NCI-H2196 (cell line): ENCODE measurements around the gene RNH1.
A peak's percentile ranks its signal among the peaks of the same experiment; 100 is the strongest.

Source experiments
- DNase-seq: peaks from one replicate; lab custom pipeline; 2025; ENCODE audit not compliant: unreplicated experiment; lab: John Stamatoyannopoulos, UW

The RNH1 gene

DNA sequence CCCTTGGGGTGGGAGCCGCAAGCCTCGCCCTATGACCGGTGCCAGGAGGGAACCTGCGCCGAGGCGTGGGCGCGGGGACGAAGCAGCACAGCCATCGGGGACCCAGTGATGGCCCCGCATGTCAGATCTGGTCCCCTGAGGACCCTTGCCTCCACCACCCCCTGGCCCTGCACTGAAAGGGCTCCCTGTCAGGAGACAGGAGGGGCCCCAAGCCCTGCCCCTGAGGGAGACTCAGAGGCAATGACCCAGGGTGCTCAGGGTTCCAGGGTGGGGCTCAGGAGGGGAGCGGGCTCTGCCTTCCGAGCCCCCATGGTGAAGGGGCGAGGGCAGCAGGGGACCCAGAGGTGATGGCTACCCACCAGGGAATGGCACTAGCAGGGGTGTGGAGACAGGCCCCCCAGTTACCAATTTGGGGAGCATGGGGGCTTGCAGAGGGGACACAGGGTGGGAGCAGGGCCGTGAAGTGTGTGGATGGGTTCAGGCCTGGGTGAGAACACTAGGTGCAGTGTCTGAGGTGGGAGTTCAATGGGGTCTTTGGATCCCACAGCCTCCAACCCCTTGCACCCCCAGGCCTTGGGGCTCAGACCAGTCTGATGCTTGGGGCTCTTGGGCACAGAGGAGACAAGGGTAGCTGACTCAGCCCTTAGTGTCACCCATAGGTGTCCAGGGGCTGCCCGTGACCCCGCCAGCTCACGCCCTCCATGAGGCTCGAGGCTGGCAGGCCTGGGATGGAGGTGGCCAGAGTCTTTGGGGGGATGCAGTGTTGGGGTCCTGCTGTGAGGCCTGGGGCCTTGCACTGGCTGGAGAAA, 30.8 kb upstream of the RNH1 start:
- DNase-seq = no peak

GRCh38 chr11:536841-537621, 30.0 kb upstream of the RNH1 start, which contains the start of gene LRRC56:
TSS of gene LRRC56 (plus strand) at chr11:537527. CDS start at chr11:540685, 3,158 bp downstream.
- DNase-seq = peak; percentile 94

DNA sequence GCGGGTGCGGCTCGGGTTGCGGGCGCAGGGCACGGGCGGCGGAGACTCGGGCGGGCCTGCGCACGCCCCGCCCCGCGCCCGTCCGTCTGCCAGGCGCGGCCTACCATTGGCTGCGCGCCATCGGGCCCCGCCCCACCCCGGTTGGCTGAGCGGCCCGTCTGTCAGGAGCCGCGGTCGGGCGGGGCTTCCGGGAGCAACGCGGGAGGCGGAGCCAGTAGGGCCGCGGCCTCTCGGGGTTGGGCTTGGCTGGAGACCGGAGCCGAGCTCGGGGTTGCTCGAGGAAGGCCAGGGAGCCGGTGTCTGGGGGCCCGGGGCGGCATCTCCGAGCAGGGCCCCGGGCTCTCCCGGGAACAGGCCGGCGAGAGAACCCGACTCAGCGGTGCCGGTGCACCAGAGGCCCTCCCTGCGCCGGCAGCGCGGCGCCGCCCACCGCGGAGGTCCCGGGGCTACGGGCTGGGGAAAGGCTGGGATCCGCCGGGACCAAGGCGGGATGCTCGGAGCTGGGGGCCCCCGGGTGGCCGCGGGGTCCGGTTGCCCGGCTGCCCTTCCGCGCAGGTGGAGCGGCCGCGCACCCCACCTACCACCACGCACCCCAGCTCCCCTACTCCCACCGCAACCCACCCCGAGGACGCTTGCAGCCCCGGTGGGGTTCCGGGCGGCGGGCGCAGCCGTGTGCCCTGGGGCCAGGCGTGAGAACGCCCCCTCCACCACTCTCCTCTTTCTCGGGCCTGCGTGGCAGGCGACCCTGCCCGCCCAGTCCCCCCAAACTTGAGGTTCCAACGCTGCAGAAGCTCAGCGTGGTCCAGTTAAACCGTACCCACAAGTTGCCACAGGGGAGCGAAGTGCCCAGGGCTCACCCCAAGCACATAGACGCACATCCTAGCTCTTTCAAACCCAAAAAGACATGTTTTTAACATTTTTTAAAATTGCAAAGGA, 28.7 kb upstream of the RNH1 start, which contains the start of gene HRAS:
TSS of gene HRAS (minus strand) at position 58 of the 936 bp plus-strand sequence.
- peak; percentile 97 for DNase-seq

- no peak for DNase-seq
Measured at GRCh38 chr11:535210-535518, 28.1 kb upstream of the RNH1 start.

DNA sequence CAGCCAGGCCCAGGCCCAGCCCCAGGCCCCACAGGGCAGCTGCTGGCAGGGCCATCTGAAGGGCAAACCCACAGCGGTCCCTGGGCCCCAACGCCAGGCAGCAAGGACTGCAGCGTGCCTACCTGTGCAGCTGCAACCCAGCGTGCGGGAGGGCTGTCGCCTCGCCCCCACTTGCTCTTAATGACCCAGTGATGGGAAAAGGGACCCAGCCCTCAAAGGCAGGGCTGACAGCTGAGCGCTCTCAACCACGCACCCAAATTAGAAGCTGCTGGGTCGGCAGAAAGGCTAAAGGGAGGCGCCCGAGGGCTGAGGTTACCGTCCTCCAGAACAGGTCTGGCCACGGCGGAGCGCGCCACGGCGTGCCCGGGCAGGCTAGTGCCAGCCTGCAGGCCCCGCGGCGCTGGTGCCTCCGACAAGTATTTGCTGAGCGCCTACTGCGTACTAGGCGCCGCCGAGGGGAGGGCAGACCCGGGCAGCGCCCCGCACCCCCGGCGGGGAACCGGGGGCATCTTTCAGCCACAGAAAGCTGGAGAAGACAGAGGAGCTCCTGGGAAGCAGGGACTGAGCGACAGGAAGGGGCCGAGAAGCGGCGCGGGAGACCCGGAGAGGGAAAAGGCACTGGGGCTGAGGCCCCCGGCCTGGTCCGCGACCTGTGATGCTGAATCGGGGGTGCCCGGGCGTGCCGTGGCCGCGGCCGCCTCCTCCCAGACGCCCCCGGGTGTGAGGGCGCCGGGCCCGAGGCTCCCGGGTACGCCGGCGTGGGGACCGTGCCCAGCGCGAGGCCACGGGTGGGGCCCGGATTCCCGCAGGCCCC, 27.6 kb upstream of the RNH1 start:
- DNase-seq = peak; percentile 58

DNA sequence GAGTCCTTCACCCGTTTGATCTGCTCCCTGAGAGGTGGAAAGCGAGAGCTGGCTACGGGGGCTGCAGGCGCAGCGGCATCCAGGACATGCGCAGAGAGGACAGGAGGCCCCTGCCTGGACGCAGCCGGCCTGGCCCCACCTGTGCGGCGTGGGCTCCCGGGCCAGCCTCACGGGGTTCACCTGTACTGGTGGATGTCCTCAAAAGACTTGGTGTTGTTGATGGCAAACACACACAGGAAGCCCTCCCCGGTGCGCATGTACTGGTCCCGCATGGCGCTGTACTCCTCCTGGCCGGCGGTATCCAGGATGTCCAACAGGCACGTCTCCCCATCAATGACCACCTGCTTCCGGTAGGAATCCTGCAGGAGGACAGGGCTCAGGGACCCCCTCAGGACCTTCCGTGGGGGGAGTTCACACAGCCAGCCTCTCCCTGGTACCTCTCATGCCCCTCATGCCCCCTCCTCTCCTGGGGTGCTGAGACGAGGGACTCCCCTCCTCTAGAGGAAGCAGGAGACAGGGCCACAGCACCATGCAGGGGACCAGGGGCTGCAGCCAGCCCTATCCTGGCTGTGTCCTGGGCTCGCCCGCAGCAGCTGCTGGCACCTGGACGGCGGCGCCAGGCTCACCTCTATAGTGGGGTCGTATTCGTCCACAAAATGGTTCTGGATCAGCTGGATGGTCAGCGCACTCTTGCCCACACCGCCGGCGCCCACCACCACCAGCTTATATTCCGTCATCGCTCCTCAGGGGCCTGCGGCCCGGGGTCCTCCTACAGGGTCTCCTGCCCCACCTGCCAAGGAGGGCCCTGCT, 26.7 kb upstream of the RNH1 start:
- DNase-seq = no peak

GRCh38 chr11:532986-533585, 26.0 kb upstream of the RNH1 start:
- DNase-seq = no peak

DNA sequence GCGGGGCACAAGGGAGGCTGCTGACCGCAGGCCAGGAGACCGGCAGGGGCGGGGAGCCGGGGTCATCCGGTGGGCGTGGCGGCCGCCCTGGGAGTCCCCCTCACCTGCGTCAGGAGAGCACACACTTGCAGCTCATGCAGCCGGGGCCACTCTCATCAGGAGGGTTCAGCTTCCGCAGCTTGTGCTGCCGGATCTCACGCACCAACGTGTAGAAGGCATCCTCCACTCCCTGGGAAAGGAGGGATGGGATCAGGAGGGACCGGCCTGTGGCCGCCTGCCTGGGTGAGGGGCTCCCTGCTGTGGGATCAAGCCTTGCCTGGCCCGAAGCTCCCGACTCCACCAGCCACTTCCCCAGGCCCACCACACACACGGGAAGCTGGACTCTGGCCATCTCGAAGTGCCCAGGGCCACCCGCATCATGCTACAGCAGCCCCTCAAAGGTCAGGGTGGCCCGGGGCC, 25.5 kb upstream of the RNH1 start:
- DNase-seq = no peak

DNA sequence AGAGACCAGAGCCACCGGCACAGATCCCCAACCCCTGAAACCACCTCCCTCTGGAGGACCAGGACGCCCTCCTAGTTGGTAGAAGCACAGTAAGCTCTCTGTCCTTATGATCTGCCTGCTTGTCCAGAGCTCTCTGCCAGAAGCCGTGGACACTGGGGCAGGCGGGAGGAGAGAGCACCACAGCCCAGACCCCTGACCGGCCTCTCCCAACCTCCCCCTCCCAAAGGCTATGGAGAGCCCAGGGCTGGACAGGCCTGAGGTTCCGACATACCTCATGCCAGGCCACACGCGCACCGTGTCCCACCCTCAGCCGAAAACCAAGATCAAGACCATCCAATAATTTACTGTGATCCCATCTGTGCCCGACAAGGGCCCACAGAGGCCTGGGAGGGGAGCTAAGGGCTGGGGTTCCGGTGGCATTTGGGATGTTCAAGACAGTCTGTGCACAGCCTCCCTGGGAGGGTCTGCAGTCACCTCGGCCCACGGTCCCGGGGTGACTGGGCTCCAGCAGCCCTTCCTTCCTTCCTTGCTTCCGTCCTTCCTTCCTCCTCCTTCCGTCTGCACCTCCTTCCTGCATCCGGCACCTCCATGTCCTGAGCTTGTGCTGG, 25.0 kb upstream of the RNH1 start:
- no peak for DNase-seq

GRCh38 chr11:530960-531831, 24.2 kb upstream of the RNH1 start:
- no peak for DNase-seq

DNA sequence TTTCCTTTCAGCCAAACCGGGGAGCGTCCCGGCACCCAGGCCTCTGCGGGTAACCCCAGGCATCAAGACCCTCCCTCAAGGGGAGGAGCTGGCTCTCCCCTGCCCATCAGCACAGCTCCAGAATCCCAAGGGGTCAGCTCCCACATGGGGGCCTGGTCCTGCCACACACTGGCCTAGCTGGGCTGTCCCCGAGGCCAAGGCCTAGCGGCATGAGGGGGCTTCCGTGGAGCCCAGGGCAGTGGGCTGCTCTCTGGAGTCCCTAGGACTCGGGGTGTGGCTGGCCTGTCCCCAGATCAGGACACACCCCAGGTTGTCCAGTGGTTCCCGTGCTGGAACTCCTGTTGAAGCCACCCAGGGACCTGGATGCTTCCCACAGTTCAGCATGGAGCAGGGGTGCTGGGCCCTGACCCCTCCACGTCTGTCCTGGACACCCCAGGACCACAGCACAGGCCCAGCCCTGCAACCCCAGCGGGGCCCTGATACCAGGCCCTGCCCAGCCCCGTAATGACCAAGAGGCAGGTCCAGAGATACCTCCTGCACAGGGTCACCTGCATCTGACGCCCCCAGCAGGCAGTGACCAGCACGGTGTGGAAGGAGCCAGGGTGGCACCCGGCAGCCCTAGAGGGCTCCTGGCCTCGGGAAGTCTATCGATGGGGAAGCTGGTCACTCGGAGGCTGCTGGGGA, 22.8 kb upstream of the RNH1 start:
- no peak for DNase-seq

DNA sequence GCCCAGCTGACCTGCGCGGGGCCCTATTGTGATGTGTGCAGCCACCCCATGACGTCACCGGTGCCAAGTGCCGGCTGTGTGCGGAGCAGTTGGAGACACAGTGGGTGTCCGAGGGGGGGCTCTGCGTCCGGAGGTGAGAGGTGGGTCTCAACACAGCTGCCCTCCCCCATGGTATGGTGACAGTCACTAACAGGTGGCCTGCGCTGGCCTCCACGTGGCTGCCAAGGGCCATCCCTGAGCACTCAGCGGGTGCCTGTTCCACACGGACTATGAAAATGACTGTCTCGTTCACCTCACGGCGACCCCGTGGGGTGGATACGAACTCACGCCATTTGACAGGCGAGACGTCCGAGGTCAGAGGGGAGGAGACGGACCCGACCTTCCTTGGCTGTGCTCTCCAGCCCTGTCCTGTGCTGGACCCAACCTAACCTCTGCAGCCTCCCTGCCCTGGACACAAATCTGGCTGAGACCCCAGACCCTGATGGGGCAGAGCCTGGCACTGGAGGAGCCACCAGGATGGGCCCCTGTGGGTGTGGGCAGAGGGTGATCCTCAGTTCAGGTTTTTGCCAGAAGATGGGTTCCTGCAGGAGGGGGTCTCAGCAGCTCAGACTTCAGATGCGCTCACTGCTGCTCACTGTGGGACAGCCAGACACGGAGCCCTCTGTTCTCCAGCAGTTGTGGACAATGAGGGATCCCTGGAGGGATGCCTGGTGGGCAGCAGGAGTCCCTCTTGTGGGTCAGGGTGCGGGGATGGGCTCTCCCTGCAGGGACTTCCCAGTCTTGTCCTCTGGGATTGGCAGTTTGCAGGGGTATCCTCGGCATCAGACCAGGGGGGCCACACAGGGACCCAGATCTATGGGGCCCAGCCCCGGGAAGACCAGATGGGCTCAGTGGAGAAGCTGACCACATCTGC, 22.0 kb upstream of the RNH1 start:
- DNase-seq = no peak

- no peak for DNase-seq
Measured at GRCh38 chr11:528166-528814, 21.2 kb upstream of the RNH1 start.

DNA sequence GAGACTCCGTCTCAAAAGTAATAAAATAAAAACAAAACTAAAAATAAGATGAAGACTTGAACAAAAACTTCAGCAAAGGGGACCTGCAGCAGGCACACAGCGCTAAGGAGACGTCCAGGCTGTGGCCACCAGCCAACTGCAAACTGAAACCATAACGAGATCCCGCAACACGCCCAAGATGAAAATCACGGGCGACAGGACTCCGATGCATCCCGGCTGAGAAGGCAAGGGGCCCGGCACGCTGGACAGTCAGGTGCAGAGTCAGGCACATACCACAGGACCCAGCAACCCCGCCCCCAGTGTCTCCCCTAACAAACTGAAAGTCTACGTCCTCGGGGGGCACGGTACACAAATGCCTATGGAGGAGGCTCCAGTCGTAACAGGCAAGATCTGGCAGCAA, 19.1 kb upstream of the RNH1 start:
- DNase-seq = no peak

DNA sequence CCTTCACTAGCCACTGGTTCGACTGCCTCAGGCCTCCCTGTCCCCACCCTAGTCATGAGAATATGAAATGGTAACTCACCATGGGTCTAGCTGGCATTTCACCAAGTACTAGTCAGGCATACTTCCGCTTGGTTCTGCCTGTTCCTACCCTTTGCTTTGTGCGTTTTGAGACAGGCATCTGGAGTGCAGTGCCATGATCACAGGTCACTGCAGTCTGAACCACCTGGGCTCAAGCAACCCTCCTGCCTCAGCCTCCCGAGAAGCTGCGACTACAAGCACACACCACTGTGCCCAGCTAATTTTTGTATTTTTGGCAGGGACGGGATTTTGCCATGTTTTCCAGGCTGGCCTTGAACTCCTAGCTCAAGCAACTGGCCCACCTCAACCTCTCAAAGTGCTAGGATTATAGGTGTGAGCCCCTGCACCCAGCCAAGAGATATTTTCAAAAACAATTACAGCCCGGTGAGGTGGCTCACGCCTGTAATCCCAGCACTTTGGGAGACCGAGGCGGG, 14.2 kb upstream of the RNH1 start:
- DNase-seq = no peak
